Hypothalamus (tissue), 51 donors: Measurements from ENCODE around the gene POLR3GL.

Source experiments
- DNase-seq, 51 donors: peaks; one replicate each; lab custom pipeline; 2025; lab: John Stamatoyannopoulos, UW

Gene POLR3GL

GRCh38 chr1:145947551-145947950 is 16.9 kb upstream of the POLR3GL start:
- DNase-seq, result no peak

- DNase-seq, result no peak
Measured at GRCh38 chr1:145949219-145949618, 15.3 kb upstream of the POLR3GL start.

GRCh38 chr1:145951526-145951925 is 13.0 kb upstream of the POLR3GL start:
- DNase-seq, result no peak

- DNase-seq, result no peak
Measured at GRCh38 chr1:145952903-145953302, 11.6 kb upstream of the POLR3GL start.

GRCh38 chr1:145953861-145954260 is 10.6 kb upstream of the POLR3GL start:
- no peak for DNase-seq

- DNase-seq, result peak in 5 of 51 donors; percentile 4 to 33 (median 11)
Measured at GRCh38 chr1:145955436-145955835, 9.1 kb upstream of the POLR3GL start.

GRCh38 chr1:145956361-145956760 is 8.1 kb upstream of the POLR3GL start:
- DNase-seq, result no peak

GRCh38 chr1:145956781-145957442 is 7.6 kb upstream of the POLR3GL start:
- DNase-seq, result peak in 11 of 51 donors; percentile 1 to 42 (median 11)

- peak; percentile 53 to 98 (median 93) for DNase-seq
Measured at GRCh38 chr1:145957443-145958319, 6.8 kb upstream of the POLR3GL start, which contains the start of gene LIX1L. TSS of gene LIX1L (minus strand) at chr1:145958017. CDS start at chr1:145957927, 90 bp downstream.

- DNase-seq, result no peak
Measured at GRCh38 chr1:145958734-145959133, 5.8 kb upstream of the POLR3GL start.

GRCh38 chr1:145959333-145959732 is 5.2 kb upstream of the POLR3GL start:
- no peak for DNase-seq

- peak in 4 of 51 donors; percentile 27 to 43 (median 36) for DNase-seq
Measured at GRCh38 chr1:145959957-145960467, 4.5 kb upstream of the POLR3GL start.

GRCh38 chr1:145960468-145961108 is 3.9 kb upstream of the POLR3GL start:
- peak in 47 of 51 donors; percentile 24 to 87 (median 70) for DNase-seq

- DNase-seq, result peak in 1 of 51 donors; percentile 32
Measured at GRCh38 chr1:145961109-145961424, 3.4 kb upstream of the POLR3GL start.

- DNase-seq, result peak in 43 of 51 donors; percentile 11 to 80 (median 36)
Measured at GRCh38 chr1:145961425-145962156, 2.9 kb upstream of the POLR3GL start.

- peak in 49 of 51 donors; percentile 30 to 90 (median 67) for DNase-seq
Measured at GRCh38 chr1:145962157-145963102, 2.1 kb upstream of the POLR3GL start.

- DNase-seq, result peak in 1 of 51 donors; percentile 56
Measured at GRCh38 chr1:145963265-145964019, 1.0 kb upstream of the POLR3GL start.

GRCh38 chr1:145965119-145965744 is 742 bp downstream of the POLR3GL start:
- DNase-seq, result no peak
